HepG2 (cell line): ENCODE results near the gene MT4. TPM values are rescaled to one million over a fixed set of nuclear protein-coding genes. Genes with fewer than 3 reads are reported as not detected.

Source experiments
- CHD2 ChIP-seq: IDR thresholded peaks from 2 replicates; pipeline ENCODE4 v1.6.1; 2011; ENCODE audit warnings: low read depth, low read length, improper control_type of control experiment
- EZH2 ChIP-seq: conservative IDR thresholded peaks from 2 replicates; pipeline ENCODE4 v1.6.1; 2012; ENCODE audit warnings: mild to moderate bottlenecking, low read depth, low read length, moderate library complexity
- FIP1L1 ChIP-seq: fragments of 200-400 bp; formaldehyde crosslinking; IDR thresholded peaks from 2 replicates; pipeline ENCODE4 v1.6.1; 2018; ENCODE audit warnings: low read depth, mild to moderate bottlenecking, low read length, moderate library complexity, borderline replicate concordance; ENCODE audit not compliant: insufficient read depth
- FOSL2 ChIP-seq: sonication (generic); formaldehyde crosslinking; IDR thresholded peaks from 2 replicates; pipeline ENCODE4 v1.4.0; 2020; ENCODE audit warnings: missing genetic modification reagents
- NFE2L1 ChIP-seq: sonication (generic); formaldehyde crosslinking; IDR thresholded peaks from 2 replicates; pipeline ENCODE4 v1.4.0; 2020; ENCODE audit warnings: missing genetic modification reagents, mild to moderate bottlenecking, borderline replicate concordance
- PAWR ChIP-seq: sonication (generic); formaldehyde crosslinking; IDR thresholded peaks from 2 replicates; pipeline ENCODE4 v1.4.0; 2020; ENCODE audit warnings: missing genetic modification reagents, mild to moderate bottlenecking, borderline replicate concordance
- RBFOX2 ChIP-seq: fragments of 200-400 bp; formaldehyde crosslinking; IDR thresholded peaks from 2 replicates; pipeline ENCODE4 v1.6.1; 2017; ENCODE audit warnings: low read depth, mild to moderate bottlenecking, low read length
- REXO4 ChIP-seq: sonication (generic); formaldehyde crosslinking; IDR thresholded peaks from 2 replicates; pipeline ENCODE4 v1.8.0; 2022; ENCODE audit warnings: missing genetic modification reagents, mild to moderate bottlenecking, borderline replicate concordance
- SIX4 ChIP-seq: sonication (generic); formaldehyde crosslinking; IDR thresholded peaks from 2 replicates; pipeline ENCODE4 v1.4.0; 2020; ENCODE audit warnings: missing genetic modification reagents
- polyA plus RNA-seq, 8 experiments: library from polyadenylated mRNA; depleted of rRNA in 3 of 8; stranded (reverse) in 7 of 8; unstranded in 1 of 8; fragments of >200 nt; fragmentation: Illumina TruSeq in 4 of 8; extraction: Trizol in 4 of 8; gene quantifications; 2 replicates each; pipeline versions ENCODE4 v1.2.1 to v1.2.3, GENCODE V29; 2011 to 2016; ENCODE audit warnings: low read depth in 4 of 8, missing spikeins in 1 of 8, mixed read lengths in 1 of 8; ENCODE audit not compliant: insufficient read depth in 1 of 8
- total RNA-seq, 5 experiments: library from RNA; depleted of rRNA; stranded (reverse); fragments of >200 nt; fragmentation: Illumina TruSeq; extraction: Trizol; gene quantifications; 2 replicates each; pipeline ENCODE4 v1.2.3, GENCODE V29; 2016; ENCODE audit warnings: low read depth in 1 of 5
- TF ChIP-seq, protein P1 (sequence below): sonication (generic); formaldehyde crosslinking; IDR thresholded peaks from 2 replicates; pipeline ENCODE4 v1.4.0; 2020; ENCODE audit warnings: missing genetic modification reagents
- TF ChIP-seq, protein P2 (sequence below): sonication (generic); formaldehyde crosslinking; IDR thresholded peaks from 2 replicates; pipeline ENCODE4 v1.4.0; 2020; ENCODE audit warnings: mild to moderate bottlenecking, missing genetic modification reagents
- TF ChIP-seq, protein P3 (sequence below): sonication (generic); formaldehyde crosslinking; IDR thresholded peaks from 2 replicates; pipeline ENCODE4; 2020; ENCODE audit warnings: missing genetic modification reagents, mild to moderate bottlenecking, borderline replicate concordance
- TF ChIP-seq, protein P4 (sequence below): sonication (generic); formaldehyde crosslinking; IDR thresholded peaks from 2 replicates; pipeline ENCODE4 v1.8.1; 2023; ENCODE audit warnings: mild to moderate bottlenecking, inconsistent platforms, moderate library complexity, missing genetic modification reagents, borderline replicate concordance
- TF ChIP-seq, protein P5 (sequence below): sonication (generic); formaldehyde crosslinking; IDR thresholded peaks from 2 replicates; pipeline ENCODE4 v1.5.0; 2020; ENCODE audit warnings: mild to moderate bottlenecking, missing genetic modification reagents, borderline replicate concordance
- TF ChIP-seq, protein P6 (sequence below): IDR thresholded peaks from 2 replicates; pipeline ENCODE4 v1.6.1; 2012; ENCODE audit warnings: inconsistent platforms

The MT4 gene
- total and polyA plus RNA-seq, 2 of the 13 experiments (the other 11 are each of a cell fraction or from before 2014, with no cell fraction given): not detected

DNA sequence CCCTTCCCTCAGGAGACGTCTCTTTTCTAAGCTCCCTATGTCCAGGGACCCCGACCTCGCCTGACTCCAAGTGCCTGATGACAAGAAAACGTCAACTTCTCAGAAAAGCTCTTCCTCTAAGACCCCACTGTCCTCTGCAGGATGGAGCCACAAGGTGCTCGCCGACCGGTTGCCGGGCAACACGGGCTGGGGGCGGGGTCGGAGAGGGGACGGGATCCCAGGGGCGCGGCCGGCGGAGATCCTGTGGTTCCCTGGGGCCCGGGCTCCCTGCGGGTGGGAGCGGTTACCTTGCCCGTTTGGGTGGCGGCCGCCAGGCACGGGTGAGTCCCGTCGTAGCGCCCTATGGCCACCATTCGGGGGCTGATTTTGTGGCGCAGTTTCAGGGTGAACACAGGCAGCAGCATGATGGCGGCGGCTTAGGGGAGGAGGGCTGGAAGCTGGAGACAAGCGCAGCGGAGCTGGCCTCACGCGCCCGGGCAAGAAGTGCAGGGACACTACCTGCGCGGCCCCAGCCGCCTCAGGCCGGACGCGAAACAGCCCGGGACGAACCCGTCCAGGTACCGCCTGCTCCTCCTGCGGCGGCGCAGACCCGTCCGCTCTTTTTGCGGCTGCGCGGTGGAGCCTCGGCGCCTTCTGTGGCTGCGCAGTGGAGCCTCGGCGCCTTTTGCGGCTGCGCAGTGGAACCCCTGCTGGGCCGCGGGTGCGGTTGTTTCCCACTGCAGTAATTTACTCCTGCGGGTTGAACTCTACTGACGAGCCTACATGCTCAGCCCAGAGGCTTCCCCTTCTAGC is 45.2 kb upstream of the MT4 start, which contains the start of gene BBS2 (continued):
- TF ChIP-seq, protein P1, sequence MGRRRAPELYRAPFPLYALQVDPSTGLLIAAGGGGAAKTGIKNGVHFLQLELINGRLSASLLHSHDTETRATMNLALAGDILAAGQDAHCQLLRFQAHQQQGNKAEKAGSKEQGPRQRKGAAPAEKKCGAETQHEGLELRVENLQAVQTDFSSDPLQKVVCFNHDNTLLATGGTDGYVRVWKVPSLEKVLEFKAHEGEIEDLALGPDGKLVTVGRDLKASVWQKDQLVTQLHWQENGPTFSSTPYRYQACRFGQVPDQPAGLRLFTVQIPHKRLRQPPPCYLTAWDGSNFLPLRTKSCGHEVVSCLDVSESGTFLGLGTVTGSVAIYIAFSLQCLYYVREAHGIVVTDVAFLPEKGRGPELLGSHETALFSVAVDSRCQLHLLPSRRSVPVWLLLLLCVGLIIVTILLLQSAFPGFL (CRISPR knock-in tag): no peak
- no peak for TF ChIP-seq REXO4 (CRISPR knock-in tag)
- TF ChIP-seq, protein P2, sequence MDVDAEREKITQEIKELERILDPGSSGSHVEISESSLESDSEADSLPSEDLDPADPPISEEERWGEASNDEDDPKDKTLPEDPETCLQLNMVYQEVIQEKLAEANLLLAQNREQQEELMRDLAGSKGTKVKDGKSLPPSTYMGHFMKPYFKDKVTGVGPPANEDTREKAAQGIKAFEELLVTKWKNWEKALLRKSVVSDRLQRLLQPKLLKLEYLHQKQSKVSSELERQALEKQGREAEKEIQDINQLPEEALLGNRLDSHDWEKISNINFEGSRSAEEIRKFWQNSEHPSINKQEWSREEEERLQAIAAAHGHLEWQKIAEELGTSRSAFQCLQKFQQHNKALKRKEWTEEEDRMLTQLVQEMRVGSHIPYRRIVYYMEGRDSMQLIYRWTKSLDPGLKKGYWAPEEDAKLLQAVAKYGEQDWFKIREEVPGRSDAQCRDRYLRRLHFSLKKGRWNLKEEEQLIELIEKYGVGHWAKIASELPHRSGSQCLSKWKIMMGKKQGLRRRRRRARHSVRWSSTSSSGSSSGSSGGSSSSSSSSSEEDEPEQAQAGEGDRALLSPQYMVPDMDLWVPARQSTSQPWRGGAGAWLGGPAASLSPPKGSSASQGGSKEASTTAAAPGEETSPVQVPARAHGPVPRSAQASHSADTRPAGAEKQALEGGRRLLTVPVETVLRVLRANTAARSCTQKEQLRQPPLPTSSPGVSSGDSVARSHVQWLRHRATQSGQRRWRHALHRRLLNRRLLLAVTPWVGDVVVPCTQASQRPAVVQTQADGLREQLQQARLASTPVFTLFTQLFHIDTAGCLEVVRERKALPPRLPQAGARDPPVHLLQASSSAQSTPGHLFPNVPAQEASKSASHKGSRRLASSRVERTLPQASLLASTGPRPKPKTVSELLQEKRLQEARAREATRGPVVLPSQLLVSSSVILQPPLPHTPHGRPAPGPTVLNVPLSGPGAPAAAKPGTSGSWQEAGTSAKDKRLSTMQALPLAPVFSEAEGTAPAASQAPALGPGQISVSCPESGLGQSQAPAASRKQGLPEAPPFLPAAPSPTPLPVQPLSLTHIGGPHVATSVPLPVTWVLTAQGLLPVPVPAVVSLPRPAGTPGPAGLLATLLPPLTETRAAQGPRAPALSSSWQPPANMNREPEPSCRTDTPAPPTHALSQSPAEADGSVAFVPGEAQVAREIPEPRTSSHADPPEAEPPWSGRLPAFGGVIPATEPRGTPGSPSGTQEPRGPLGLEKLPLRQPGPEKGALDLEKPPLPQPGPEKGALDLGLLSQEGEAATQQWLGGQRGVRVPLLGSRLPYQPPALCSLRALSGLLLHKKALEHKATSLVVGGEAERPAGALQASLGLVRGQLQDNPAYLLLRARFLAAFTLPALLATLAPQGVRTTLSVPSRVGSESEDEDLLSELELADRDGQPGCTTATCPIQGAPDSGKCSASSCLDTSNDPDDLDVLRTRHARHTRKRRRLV (CRISPR knock-in tag): peak; percentile 63; the same call in 1 of the 2 replicates
- peak; percentile 96 for TF ChIP-seq RBFOX2
- no peak for TF ChIP-seq CHD2
- no peak for TF ChIP-seq EZH2
- TF ChIP-seq, protein P3, sequence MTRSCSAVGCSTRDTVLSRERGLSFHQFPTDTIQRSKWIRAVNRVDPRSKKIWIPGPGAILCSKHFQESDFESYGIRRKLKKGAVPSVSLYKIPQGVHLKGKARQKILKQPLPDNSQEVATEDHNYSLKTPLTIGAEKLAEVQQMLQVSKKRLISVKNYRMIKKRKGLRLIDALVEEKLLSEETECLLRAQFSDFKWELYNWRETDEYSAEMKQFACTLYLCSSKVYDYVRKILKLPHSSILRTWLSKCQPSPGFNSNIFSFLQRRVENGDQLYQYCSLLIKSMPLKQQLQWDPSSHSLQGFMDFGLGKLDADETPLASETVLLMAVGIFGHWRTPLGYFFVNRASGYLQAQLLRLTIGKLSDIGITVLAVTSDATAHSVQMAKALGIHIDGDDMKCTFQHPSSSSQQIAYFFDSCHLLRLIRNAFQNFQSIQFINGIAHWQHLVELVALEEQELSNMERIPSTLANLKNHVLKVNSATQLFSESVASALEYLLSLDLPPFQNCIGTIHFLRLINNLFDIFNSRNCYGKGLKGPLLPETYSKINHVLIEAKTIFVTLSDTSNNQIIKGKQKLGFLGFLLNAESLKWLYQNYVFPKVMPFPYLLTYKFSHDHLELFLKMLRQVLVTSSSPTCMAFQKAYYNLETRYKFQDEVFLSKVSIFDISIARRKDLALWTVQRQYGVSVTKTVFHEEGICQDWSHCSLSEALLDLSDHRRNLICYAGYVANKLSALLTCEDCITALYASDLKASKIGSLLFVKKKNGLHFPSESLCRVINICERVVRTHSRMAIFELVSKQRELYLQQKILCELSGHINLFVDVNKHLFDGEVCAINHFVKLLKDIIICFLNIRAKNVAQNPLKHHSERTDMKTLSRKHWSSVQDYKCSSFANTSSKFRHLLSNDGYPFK (CRISPR knock-in tag): peak; percentile 94
- TF ChIP-seq, protein P4, sequence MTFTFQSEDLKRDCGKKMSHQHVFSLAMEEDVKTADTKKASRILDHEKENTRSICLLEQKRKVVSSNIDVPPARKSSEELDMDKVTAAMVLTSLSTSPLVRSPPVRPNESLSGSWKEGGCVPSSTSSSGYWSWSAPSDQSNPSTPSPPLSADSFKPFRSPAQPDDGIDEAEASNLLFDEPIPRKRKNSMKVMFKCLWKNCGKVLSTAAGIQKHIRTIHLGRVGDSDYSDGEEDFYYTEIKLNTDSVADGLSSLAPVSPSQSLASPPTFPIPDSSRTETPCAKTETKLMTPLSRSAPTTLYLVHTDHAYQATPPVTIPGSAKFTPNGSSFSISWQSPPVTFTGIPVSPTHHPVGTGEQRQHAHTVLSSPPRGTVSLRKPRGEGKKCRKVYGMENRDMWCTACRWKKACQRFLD (CRISPR knock-in tag): peak; percentile 86
- TF ChIP-seq, protein P5, sequence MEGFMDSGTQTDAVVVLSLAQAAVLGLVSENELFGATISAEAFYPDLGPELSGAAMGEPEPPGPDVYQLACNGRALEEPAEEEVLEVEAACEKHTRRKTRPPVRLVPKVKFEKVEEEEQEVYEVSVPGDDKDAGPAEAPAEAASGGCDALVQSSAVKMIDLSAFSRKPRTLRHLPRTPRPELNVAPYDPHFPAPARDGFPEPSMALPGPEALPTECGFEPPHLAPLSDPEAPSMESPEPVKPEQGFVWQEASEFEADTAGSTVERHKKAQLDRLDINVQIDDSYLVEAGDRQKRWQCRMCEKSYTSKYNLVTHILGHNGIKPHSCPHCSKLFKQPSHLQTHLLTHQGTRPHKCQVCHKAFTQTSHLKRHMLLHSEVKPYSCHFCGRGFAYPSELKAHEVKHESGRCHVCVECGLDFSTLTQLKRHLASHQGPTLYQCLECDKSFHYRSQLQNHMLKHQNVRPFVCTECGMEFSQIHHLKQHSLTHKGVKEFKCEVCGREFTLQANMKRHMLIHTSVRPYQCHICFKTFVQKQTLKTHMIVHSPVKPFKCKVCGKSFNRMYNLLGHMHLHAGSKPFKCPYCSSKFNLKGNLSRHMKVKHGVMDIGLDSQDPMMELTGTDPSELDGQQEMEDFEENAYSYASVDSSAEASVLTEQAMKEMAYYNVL (CRISPR knock-in tag): no peak; the same call in 1 of the 2 replicates
- TF ChIP-seq FIP1L1: no peak
- no peak for TF ChIP-seq PAWR
- TF ChIP-seq SIX4 (CRISPR knock-in tag): no peak
- peak; percentile 16; the same call in 1 of the 2 replicates for TF ChIP-seq FOSL2 (CRISPR knock-in tag)
- TF ChIP-seq, protein P6, sequence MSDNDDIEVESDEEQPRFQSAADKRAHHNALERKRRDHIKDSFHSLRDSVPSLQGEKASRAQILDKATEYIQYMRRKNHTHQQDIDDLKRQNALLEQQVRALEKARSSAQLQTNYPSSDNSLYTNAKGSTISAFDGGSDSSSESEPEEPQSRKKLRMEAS: peak; percentile 81
- peak; percentile 87; the same call in 1 of the 2 replicates for TF ChIP-seq NFE2L1
